Transverse colon (tissue), 4 donors: ENCODE data around the gene HSD17B8. TPM values are rescaled to one million over a fixed set of nuclear protein-coding genes. Genes with fewer than 3 reads are reported as not detected.

Source experiments
- DNase-seq: peaks from one replicate; pipeline ENCODE4 v3.0.0-alpha.2; 2019
- H3K27ac ChIP-seq, 4 donors: fragments of 200-600 bp; sonication (generic); 2 replicates each; pipeline ENCODE4 v1.5.1; 2016 to 2018; ENCODE audit warnings: inconsistent platforms in 4 of 4
- H3K27me3 ChIP-seq: fragments of 200-600 bp; sonication (generic); 2 replicates; pipeline ENCODE4 v1.5.1; 2017; ENCODE audit warnings: inconsistent platforms
- H3K36me3 ChIP-seq, 4 donors: fragments of 200-600 bp; sonication (generic); 2 replicates each; pipeline ENCODE4 v1.5.1; 2017 to 2019; ENCODE audit warnings: inconsistent platforms in 4 of 4
- H3K4me1 ChIP-seq, 4 donors: fragments of 200-600 bp; sonication (generic); 2 replicates each; pipeline ENCODE4 v1.5.1; 2017 to 2020; ENCODE audit warnings: inconsistent platforms in 4 of 4
- H3K4me3 ChIP-seq, 4 donors: fragments of 200-600 bp; sonication (generic); 1 replicate in 1 of 4; 2 replicates in 3 of 4; pipeline versions ENCODE4 v1.5.1 to v1.6.1; 2017 to 2019; ENCODE audit warnings: inconsistent platforms in 4 of 4
- H3K9me3 ChIP-seq, 2 donors: fragments of 200-600 bp; sonication (generic); 2 replicates each; pipeline ENCODE4 v1.5.1; 2017 to 2019; ENCODE audit warnings: inconsistent platforms in 2 of 2
- CTCF ChIP-seq, 5 experiments: fragments of 200-600 bp in 3 of 5; fragments of 450-650 bp in 2 of 5; sonication (generic) in 3 of 5; IDR thresholded peaks; 1 replicate in 2 of 5; 2 replicates in 3 of 5; pipeline ENCODE4 v1.5.1; 2016 to 2017; ENCODE audit warnings: antibody characterized with exemption in 5 of 5, inconsistent platforms in 3 of 5, mild to moderate bottlenecking in 2 of 5, moderate library complexity in 1 of 5
- EP300 ChIP-seq: sonication (generic); formaldehyde crosslinking; IDR thresholded peaks from one replicate; pipeline ENCODE4 v1.6.1; 2017; ENCODE audit warnings: antibody characterized with exemption, low read depth
- POLR2A ChIP-seq: fragments of 450-650 bp; IDR thresholded peaks from one replicate; pipeline ENCODE4 v1.6.1; 2016; ENCODE audit warnings: antibody characterized with exemption, mild to moderate bottlenecking, moderate library complexity
- POLR2AphosphoS5 ChIP-seq, 3 donors: sonication (generic); formaldehyde crosslinking; IDR thresholded peaks; one replicate each; pipeline ENCODE4 v1.6.1; 2016; ENCODE audit warnings: antibody characterized with exemption in 3 of 3
- WGBS, 2 donors: methylation state at CpG; one replicate each; pipeline ENCODE4 v1.1.5; 2018; ENCODE audit warnings: low coverage in 1 of 2; 5-methylcytosine and 5-hydroxymethylcytosine counted together
- in situ Hi-C, 4 donors: fragments of 200-750 bp; cut with MboI; loops; one replicate each; pipeline versions ENCODE4 v1.15.0 to v1.15.1; 2017; ENCODE audit warnings: low sequenced_read_pairs in 3 of 4, low pct_ligation_motif_present in 1 of 4, low pct_unique_long_range_greater_than_20kb in 1 of 4
- intact Hi-C: fragments of 100-400 bp; cut with DNase I; formaldehyde crosslinking; loops from one replicate; pipeline ENCODE4 v1.15.1; 2023; ENCODE audit warnings: low total_unique reads
- small RNA-seq, 4 donors: library from RNA; depleted of rRNA; stranded (forward); fragments of <200 nt; gene quantifications; one replicate each; pipeline ENCODE3, GENCODE V24; 2016
- total RNA-seq, 4 donors: library from RNA; depleted of rRNA; stranded (reverse); fragments of >200 nt; gene quantifications; one replicate each; pipeline ENCODE4 v1.1.0, GENCODE V29; 2016

HSD17B8 gene
- total RNA-seq, 4 donors from 2014 or later = 34.3 to 65.7 (median 43.1) TPM

- Histone ChIP-seq H3K9me3 (no peaks in the 10 kb centered on the region), H3K27ac (no peak overlapping the region), H3K27me3 (no peaks in the 10 kb centered on the region), H3K36me3 (no peaks in the 10 kb centered on the region), H3K4me1 (peaks cover 12 to 27% (median 24%) of the 10 kb centered on the region in 4 donors), H3K4me3 (no peak overlapping the region)
- intact Hi-C loops (no loop called here), in situ Hi-C loops (no loop called here)
- TF ChIP-seq EP300 (no peak), CTCF (IDR thresholded peaks at IDR 0.05) (no peak), POLR2A (no peak), POLR2AphosphoS5 (IDR thresholded peaks at IDR 0.05) (no peak)
- DNase-seq = no peak
- WGBS, 2 donors = 81 to 90% methylated on average over 6 of the region's 6 CpGs
Observed at GRCh38 chr6:33251395-33252012, 47.0 kb downstream of the HSD17B8 start.

GRCh38 chr6:33252759-33253158 lies 48.3 kb downstream of the HSD17B8 start:
- no peak for TF ChIP-seq POLR2AphosphoS5 (IDR thresholded peaks at IDR 0.05)
- no peak for TF ChIP-seq POLR2A
- no peak for TF ChIP-seq CTCF (IDR thresholded peaks at IDR 0.05)
- no peak for TF ChIP-seq EP300
- no peak overlapping the region for H3K27ac ChIP-seq
- in situ Hi-C loops = no loop called here
- H3K27me3 ChIP-seq = no peaks in the 10 kb centered on the region
- peaks cover 12 to 25% (median 24%) of the 10 kb centered on the region in 4 donors for H3K4me1 ChIP-seq
- no peak for DNase-seq
- intact Hi-C loops = no loop called here
- no peak overlapping the region for H3K4me3 ChIP-seq
- no peaks in the 10 kb centered on the region for H3K36me3 ChIP-seq
- H3K9me3 ChIP-seq = no peaks in the 10 kb centered on the region

GRCh38 chr6:33254591-33254990 lies 50.1 kb downstream of the HSD17B8 start:
- Histone ChIP-seq H3K27me3 (no peaks in the 10 kb centered on the region), H3K4me1 (peaks cover 8 to 12% (median 11%) of the 10 kb centered on the region in 4 donors), H3K4me3 (no peak overlapping the region), H3K27ac (no peak overlapping the region), H3K9me3 (no peaks in the 10 kb centered on the region), H3K36me3 (no peaks in the 10 kb centered on the region)
- TF ChIP-seq POLR2AphosphoS5 (IDR thresholded peaks at IDR 0.05) (no peak), CTCF (IDR thresholded peaks at IDR 0.05) (no peak), EP300 (no peak), POLR2A (no peak)
- in situ Hi-C loops = no loop called here
- 94 to 96% methylated on average over 4 of the region's 4 CpGs for WGBS, 2 donors
- no peak for DNase-seq
- intact Hi-C loops = no loop called here

Small RNA genes within 50 kb of the gene (small RNA-seq; reads per million reads assigned to genes)
- gene MIR219A1 = 1.4 to 6.7 (median 4.0) reads per million in 4 donors
- gene RNY4P10 = 0 to 0.55 (median 0.32) reads per million in 4 donors

Other genes starting within 250 kb of the HSD17B8 start
- 100 to 1,000 TPM; 116 to 612 (median 238) TPM for gene BRD2, start 236.1 kb upstream of the HSD17B8 start, total RNA-seq
- gene HLA-DOA, start 195.1 kb upstream of the HSD17B8 start, total RNA-seq = 1 to 10 TPM in 3 of 4 donors, under 1 TPM in 1; 0.82 to 7.9 (median 2.6) TPM
- gene HLA-DPA1, start 131.0 kb upstream of the HSD17B8 start, total RNA-seq = 10 to 100 TPM in 3 of 4 donors, 1 to 10 TPM in 1; 2.2 to 77.8 (median 28.7) TPM
- gene HLA-DPB1, start 128.7 kb upstream of the HSD17B8 start, total RNA-seq = 10 to 100 TPM in 3 of 4 donors, 1 to 10 TPM in 1; 10.0 to 68.0 (median 40.4) TPM
- under 1 TPM in 3 of 4 donors, not detected in 1; 0.14 to 0.79 (median 0.75) TPM for gene COL11A2, start 12.2 kb upstream of the HSD17B8 start, total RNA-seq
- gene RXRB, start 4.0 kb upstream of the HSD17B8 start, total RNA-seq = 10 to 100 TPM; 26.9 to 31.9 (median 29.4) TPM
- gene SLC39A7, start 3.8 kb upstream of the HSD17B8 start, total RNA-seq = 10 to 100 TPM; 38.2 to 99.9 (median 60.5) TPM
- 10 to 100 TPM; 10.8 to 29.9 (median 19.9) TPM for gene RING1, start 3.8 kb downstream of the HSD17B8 start, total RNA-seq
- gene VPS52, start 67.2 kb downstream of the HSD17B8 start, total RNA-seq = 10 to 100 TPM; 52.4 to 93.3 (median 63.4) TPM
- gene RPS18, start 67.4 kb downstream of the HSD17B8 start, total RNA-seq = 1,000 to 10,000 TPM in 2 of 4 donors, 100 to 1,000 TPM in 2; 773 to 2,238 (median 1,359) TPM
- 10 to 100 TPM; 39.4 to 49.0 (median 41.8) TPM for gene B3GALT4, start 72.5 kb downstream of the HSD17B8 start, total RNA-seq
- gene WDR46, start 84.6 kb downstream of the HSD17B8 start, total RNA-seq = 10 to 100 TPM; 25.0 to 87.2 (median 55.8) TPM
- 10 to 100 TPM in 3 of 4 donors, not detected in 1; 23.6 to 39.8 (median 28.1) TPM for gene PFDN6, start 84.9 kb downstream of the HSD17B8 start, total RNA-seq
- gene RGL2, start 94.3 kb downstream of the HSD17B8 start, total RNA-seq = 10 to 100 TPM; 21.3 to 70.3 (median 25.8) TPM
- 100 to 1,000 TPM; 175 to 423 (median 217) TPM for gene TAPBP, start 109.4 kb downstream of the HSD17B8 start, total RNA-seq
- gene ZBTB22, start 113.1 kb downstream of the HSD17B8 start, total RNA-seq = 10 to 100 TPM; 10.1 to 31.8 (median 17.2) TPM
- gene DAXX, start 118.3 kb downstream of the HSD17B8 start, total RNA-seq = 100 to 1,000 TPM in 1 of 4 donors, 10 to 100 TPM in 3; 40.7 to 302 (median 52.6) TPM
- 10 to 100 TPM in 1 of 4 donors, 1 to 10 TPM in 3; 2.6 to 51.5 (median 5.8) TPM for gene KIFC1, start 187.2 kb downstream of the HSD17B8 start, total RNA-seq
- 100 to 1,000 TPM in 1 of 4 donors, 10 to 100 TPM in 3; 47.8 to 110 (median 48.4) TPM for gene PHF1, start 206.4 kb downstream of the HSD17B8 start, total RNA-seq
- 100 to 1,000 TPM in 2 of 4 donors, 10 to 100 TPM in 2; 18.9 to 134 (median 91.3) TPM for gene CUTA, start 213.5 kb downstream of the HSD17B8 start, total RNA-seq
- 10 to 100 TPM in 2 of 4 donors, 1 to 10 TPM in 2; 4.9 to 37.2 (median 11.1) TPM for gene SYNGAP1, start 215.4 kb downstream of the HSD17B8 start, total RNA-seq
- gene ZBTB9, start 249.9 kb downstream of the HSD17B8 start, total RNA-seq = 1 to 10 TPM in 2 of 4 donors, not detected in 2; 2.2 to 3.2 TPM